Hindlimb muscle (tissue), 1 donor: ENCODE measurements around the gene TSC22D2. TPM values are rescaled to one million over a fixed set of nuclear protein-coding genes. Genes with fewer than 3 reads are reported as not detected.
"Not testable (repeated sequence)": the region's sequence is repeated elsewhere in the genome, so short reads cannot be mapped to it uniquely, and the experiment has no call there.

Experiments
- DNase-seq: peaks from one replicate; pipeline ENCODE4 v3.0.0-alpha.2; 2013
- polyA plus RNA-seq: library from polyadenylated mRNA; unstranded; fragments of 120-200 nt; gene quantifications from one replicate; pipeline ENCODE4 v1.2.1, GENCODE V29; 2013; ENCODE audit not compliant: insufficient read length

TSC22D2 gene
- polyA plus RNA-seq, 1 donor: 57.1 TPM

- DNase-seq: no peak
Observed at GRCh38 chr3:150490277-150490986, 82.3 kb downstream of the TSC22D2 start.

GRCh38 chr3:150494411-150494977, 86.4 kb downstream of the TSC22D2 start:
- no peak for DNase-seq

- DNase-seq: no peak
Observed at GRCh38 chr3:150495149-150495548, 87.1 kb downstream of the TSC22D2 start.

GRCh38 chr3:150495563-150496168, 87.6 kb downstream of the TSC22D2 start:
- peak; percentile 47 for DNase-seq

- DNase-seq: no peak
Observed at GRCh38 chr3:150497956-150498355, 89.9 kb downstream of the TSC22D2 start.

- DNase-seq: not testable (repeated sequence)
Observed at GRCh38 chr3:150500960-150501359, 92.9 kb downstream of the TSC22D2 start.

- DNase-seq: no peak
Observed at GRCh38 chr3:150503402-150504099, 95.5 kb downstream of the TSC22D2 start.

GRCh38 chr3:150504483-150504882, 96.4 kb downstream of the TSC22D2 start:
- no peak for DNase-seq

GRCh38 chr3:150508401-150508800, 100.3 kb downstream of the TSC22D2 start:
- DNase-seq: no peak

GRCh38 chr3:150509780-150510179, 101.7 kb downstream of the TSC22D2 start:
- DNase-seq: no peak

- DNase-seq: no peak
Observed at GRCh38 chr3:150511122-150511821, 103.2 kb downstream of the TSC22D2 start.

- DNase-seq: no peak
Observed at GRCh38 chr3:150515210-150515609, 107.1 kb downstream of the TSC22D2 start.

Other genes starting within 250 kb of the TSC22D2 start
- 64.1 TPM for gene SERP1, start 138.2 kb downstream of the TSC22D2 start, polyA plus RNA-seq
- gene EIF2A, start 138.5 kb downstream of the TSC22D2 start, polyA plus RNA-seq: 130 TPM
- gene SELENOT, start 195.0 kb downstream of the TSC22D2 start, polyA plus RNA-seq: 45.6 TPM